HepG2 (cell line): ENCODE measurements around the gene NT5M.

ENCODE experiments used
- CHD2 ChIP-seq: IDR thresholded peaks from 2 replicates; pipeline ENCODE4 v1.6.1; 2011; ENCODE audit warnings: low read depth, low read length, improper control_type of control experiment
- CTCF ChIP-seq: sonication (generic); formaldehyde crosslinking; IDR thresholded peaks from 2 replicates; pipeline ENCODE4 v1.5.0; 2020; ENCODE audit warnings: mild to moderate bottlenecking, missing genetic modification reagents, moderate library complexity
- FOXK2 ChIP-seq: fragments of 450-650 bp; IDR thresholded peaks from 2 replicates; pipeline ENCODE4 v1.6.1; 2016
- GTF2F1 ChIP-seq: fragments of 150-350 bp; IDR thresholded peaks from 2 replicates; pipeline ENCODE4 v1.6.1; 2014; ENCODE audit warnings: low read length
- MEF2D ChIP-seq: sonication (generic); formaldehyde crosslinking; IDR thresholded peaks from 2 replicates; pipeline ENCODE4 v1.5.1; 2020; ENCODE audit warnings: mild to moderate bottlenecking, missing genetic modification reagents
- MXI1 ChIP-seq: IDR thresholded peaks from 3 replicates; pipeline ENCODE4 v1.6.1; 2012; ENCODE audit warnings: low read depth, low read length, inconsistent platforms, borderline replicate concordance
- SOX13 ChIP-seq, 3 experiments: fragments of 450-650 bp in 1 of 3; sonication (generic) in 1 of 3; formaldehyde crosslinking in 1 of 3; IDR thresholded peaks in 2 of 3; conservative IDR thresholded peaks in 1 of 3; 2 replicates each; pipeline versions ENCODE4 v1.5.0 to v1.6.1; 2016 to 2020; ENCODE audit warnings: antibody characterized with exemption in 1 of 3, mild to moderate bottlenecking in 1 of 3, missing compliant biosample characterization in 1 of 3, missing genetic modification reagents in 1 of 3, moderate library complexity in 1 of 3
- TBL1XR1 ChIP-seq: fragments of 150-350 bp; IDR thresholded peaks from 2 replicates; pipeline ENCODE4 v1.6.1; 2014; ENCODE audit warnings: borderline replicate concordance, low read length; ENCODE audit not compliant: partially characterized antibody
- YY1 ChIP-seq: IDR thresholded peaks from 2 replicates; pipeline ENCODE4 v1.6.1; 2011; ENCODE audit warnings: low read length, low read depth, moderate library complexity, mild to moderate bottlenecking; ENCODE audit not compliant: insufficient read depth, insufficient replicate concordance

DNA sequence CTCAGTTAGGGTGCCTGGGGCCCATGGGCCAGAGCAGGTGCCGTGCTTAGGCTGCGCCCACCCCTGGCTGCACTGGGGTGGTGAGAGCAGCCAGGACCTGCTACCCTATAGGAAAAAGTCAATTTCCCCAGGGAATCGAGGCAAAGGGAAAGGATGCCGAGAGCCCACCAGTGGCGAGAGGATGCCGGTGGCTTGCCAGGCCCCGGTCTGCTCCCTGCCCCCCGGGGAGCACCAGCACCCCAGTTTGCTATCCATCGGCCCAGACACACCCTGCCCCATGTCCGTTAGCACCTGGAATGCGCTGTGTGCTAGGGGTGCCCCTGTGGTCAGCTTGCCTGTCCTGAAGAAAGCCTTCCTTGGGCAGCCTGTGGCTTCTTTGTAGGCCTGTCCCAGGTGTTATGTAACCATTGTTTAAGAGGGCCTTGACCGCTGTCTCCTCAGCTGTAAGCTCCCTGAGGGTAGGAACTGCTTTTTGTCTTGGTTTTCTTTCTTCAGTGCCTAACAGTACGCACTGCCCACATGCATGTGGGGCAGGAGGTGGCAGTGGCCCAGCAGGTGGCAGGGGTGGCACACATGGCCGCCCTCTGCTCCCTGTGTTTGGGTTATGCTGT, 40.8 kb downstream of the NT5M start:
- TF ChIP-seq MXI1 (no peak), GTF2F1 (no peak), FOXK2 (no peak), TBL1XR1 (no peak), YY1 (no peak), CTCF (CRISPR knock-in tag) (no peak), CHD2 (no peak), SOX13 (IDR thresholded peaks at IDR 0.05) (no peak), SOX13 (CRISPR knock-in tag; conservative IDR thresholded peaks at IDR 0.05 in 1 of 2, IDR thresholded peaks at IDR 0.05 in 1 of 2) (no peak), MEF2D (CRISPR knock-in tag) (no peak)
